ENCODE results near the gene FKBP3.

GRCh38 chr14:45140661-45141187, 6.4 kb upstream of the FKBP3 start:
- TF ChIP-seq CTCF (IDR thresholded peaks at IDR 0.05) (no peak), ZFX (IDR thresholded peaks at IDR 0.05; ENCODE audit: borderline replicate concordance) (no peak)
